GM19023 (cell line): ENCODE measurements around the gene HAUS1.
A peak's percentile ranks its signal among the peaks of the same experiment; 100 is the strongest.

Experiments
- ATAC-seq: cut with Tn5 transposase; IDR thresholded peaks from one replicate; pipeline ENCODE4 v1.9.1; 2021; ENCODE audit warnings: mild to moderate bottlenecking, moderate library complexity; ENCODE audit not compliant: unreplicated experiment

HAUS1 gene, protein sequence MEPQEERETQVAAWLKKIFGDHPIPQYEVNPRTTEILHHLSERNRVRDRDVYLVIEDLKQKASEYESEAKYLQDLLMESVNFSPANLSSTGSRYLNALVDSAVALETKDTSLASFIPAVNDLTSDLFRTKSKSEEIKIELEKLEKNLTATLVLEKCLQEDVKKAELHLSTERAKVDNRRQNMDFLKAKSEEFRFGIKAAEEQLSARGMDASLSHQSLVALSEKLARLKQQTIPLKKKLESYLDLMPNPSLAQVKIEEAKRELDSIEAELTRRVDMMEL

DNA sequence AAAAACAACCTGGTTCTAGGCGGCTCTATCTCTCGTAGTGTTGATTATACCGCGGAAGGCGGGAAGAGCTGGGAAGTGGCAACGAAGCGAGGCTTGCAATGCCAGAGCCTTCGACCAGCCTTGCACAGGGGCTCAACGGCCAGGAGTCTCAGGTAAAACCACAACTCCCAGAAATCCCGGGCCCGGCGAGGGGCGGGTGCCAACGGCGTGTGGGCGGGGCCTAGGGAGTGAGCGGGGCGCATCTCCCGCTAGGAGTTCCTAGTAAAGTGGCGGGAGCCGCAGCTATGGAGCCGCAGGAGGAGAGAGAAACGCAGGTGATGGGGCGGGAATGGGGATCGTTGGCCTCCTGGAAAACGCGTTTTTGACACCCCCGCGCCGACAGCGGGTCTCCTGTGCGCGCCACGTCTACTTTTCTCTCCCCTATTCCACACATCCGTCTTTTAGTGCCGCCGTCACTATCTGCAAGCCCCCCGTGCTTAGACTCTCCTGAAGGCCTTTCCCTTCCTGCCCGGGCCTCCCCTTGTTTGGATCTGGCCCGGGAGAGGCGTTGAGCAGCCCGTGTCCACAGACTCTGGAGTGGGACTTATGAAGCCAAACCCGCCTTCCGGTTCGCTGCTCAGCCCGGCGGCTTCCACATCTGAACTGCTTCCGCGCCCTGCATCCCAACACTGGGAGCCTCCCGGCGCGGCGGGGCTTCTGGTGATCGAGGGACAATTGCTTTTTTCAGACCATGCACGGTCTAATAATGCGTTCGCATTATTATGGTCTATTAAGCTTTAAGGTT is at the start of gene HAUS1:
TSS of gene HAUS1 (plus strand) at position 258 of the 784 bp plus-strand sequence. CDS start at position 285, 27 bp downstream.
- ATAC-seq, result peak; percentile 95

DNA sequence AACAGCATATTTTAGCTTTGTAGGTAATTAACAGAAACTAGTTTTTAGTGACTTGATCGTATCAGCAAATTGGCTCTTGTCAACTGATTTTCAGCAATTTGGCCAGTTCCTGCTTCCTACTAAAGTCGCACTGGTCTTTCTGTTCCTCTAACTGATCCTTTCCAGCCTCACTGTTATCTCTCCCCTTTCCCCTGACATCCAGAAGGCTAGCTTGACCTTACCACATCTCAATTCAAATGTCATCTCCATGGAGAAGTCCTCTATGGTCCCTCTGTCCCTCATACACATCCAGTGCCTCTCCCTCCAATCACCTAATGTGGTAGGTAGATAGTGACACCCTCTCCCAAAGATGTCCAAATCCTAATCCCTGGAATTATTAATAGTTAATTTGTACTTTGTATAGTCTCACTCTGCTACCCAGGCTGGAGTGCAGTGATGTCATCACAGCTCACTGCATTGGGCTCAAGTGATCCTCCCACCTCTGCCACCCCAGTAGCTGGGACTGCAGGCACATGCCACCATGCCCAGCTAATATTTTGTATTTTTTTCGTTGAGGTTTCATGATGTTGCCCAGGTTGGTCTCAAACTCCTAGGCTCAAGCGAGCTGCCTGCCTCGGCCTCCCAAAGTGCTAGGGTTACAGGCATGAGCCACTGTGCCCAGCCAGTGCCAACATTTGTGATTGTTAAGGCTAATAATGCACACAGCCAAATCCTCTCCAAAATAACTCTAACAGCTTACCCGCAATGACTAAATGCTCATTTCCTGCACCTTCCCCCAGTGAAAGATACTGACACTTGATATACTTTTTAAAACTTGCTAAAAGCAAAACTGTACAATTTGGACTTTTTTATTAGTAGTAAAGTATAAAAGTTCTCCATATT is 49.0 kb upstream of the HAUS1 start:
- no peak for ATAC-seq

DNA sequence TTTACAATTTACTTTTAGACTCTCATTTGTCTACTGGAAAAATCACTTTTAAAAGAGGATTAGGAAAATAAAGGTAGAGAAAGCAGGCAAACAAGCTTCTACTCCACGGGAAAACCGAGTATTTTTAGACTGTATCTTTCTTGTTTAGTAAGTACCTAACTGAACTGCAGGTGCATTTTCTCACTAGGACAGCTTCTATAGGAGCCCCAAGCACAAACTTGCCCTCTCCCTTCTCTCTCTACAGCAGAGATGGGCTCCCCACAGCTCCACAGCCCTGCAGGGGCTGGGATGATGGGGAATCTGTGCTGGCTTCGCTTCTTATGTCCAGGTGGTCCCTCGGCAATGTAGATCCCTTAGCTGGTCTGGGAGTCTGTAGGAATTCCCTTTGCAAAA is 48.4 kb upstream of the HAUS1 start:
- no peak for ATAC-seq

DNA sequence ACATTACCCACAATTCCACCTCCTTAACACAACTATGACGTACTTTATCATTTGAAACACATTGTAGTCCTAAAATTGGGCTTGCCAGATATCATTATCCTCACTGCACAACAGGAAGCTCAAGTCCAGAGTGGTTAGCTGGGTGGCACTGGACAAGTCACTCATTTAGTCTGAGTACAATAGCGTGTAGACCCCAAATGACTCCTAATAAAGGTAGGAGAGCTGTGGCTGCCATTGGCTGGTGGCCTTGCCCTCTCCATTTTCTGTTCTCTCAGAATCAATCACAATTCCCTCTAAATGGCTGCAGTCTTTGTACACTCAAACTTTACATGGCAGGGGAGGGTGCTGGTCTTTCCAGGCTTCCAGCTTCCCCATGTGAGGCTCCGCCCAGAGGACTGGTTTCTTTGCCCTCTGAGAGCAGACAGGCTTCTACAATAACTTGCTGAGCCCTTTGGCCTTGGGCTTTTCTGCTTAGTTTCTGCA is 43.8 kb upstream of the HAUS1 start:
- ATAC-seq, result no peak

DNA sequence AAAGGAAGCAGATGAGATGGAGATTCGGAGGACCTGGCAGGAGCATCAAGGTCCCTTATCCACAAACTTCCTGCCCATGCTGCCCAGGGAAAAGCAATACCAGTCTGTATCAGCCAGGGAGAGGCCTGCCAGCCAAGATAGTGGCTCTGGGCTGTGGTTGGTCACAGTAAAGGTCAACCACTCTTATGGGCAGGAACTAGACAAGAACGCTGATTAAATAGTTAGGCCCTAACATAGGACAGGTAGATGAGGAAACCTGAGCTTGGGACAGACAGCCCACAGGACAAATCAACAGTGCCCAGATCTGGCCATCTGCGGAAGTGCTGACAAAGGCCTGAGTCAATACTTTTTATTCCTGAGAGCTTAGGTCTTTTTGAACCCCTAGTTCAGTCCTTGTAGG is 42.8 kb upstream of the HAUS1 start:
- ATAC-seq, result no peak

DNA sequence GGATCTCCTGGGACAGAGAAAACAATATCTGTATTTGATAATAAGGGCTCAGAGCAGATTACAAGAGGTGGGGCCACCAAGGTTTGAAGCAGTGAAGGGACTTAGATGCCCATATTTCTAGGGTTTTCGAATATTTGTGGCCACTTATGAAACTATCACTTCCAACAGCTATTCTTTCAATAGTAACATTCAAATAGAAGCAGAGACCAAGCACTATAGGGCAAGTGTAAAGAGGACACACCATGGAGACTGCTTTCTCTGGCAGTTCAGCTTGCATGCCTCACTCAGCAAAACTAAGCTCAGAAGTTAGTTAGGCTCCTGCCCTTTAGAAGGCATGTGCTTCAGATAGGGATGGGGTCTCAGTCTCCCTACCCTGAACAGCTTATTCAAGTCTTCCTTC is 42.4 kb upstream of the HAUS1 start:
- no peak for ATAC-seq

DNA sequence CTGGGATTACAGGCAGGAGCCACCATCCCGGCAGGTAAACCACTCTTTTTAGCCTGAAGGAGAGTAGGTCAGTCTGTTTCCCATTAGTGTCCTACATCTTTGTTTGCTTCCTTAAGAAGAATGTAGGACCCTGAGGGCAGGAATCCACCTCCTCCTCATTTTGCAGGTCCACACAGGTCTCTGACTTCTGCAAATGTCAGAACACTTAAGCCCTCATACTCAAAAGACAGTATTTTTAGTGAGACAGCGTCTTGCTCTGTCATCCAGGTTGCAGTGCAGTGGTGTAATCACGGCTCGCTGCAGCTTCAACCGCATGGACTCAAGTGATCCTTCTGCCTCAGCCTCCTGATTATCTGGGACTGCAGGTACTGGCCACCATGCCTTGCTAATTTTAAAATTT is 41.4 kb upstream of the HAUS1 start:
- ATAC-seq, result no peak

DNA sequence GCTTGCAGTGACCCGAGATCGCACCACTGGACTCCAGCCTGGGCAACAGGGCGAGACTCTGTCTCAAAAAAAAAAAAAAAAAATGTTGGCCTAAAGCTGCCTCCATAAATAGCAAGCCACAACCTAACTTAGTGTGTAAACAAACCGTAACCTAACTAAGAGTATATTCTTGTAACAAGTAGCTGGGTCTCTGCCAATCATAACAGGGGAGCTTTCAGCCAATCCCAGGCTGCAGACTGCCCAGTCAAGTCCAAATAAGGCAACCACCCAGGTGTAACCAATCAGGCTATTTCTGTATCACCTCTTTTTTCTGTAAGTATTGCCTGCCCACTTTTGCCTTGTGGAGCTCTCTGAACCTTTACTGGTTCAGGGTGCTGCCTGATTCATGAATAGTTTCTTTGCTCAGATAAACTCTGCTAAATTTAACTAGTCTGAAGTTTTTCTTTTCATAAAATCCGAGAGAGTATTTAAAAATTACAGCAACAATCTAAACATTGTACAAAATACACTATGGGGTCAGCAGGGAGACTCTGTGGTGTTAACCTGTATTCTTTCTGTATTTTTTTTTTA is 36.7 kb upstream of the HAUS1 start:
- no peak for ATAC-seq

DNA sequence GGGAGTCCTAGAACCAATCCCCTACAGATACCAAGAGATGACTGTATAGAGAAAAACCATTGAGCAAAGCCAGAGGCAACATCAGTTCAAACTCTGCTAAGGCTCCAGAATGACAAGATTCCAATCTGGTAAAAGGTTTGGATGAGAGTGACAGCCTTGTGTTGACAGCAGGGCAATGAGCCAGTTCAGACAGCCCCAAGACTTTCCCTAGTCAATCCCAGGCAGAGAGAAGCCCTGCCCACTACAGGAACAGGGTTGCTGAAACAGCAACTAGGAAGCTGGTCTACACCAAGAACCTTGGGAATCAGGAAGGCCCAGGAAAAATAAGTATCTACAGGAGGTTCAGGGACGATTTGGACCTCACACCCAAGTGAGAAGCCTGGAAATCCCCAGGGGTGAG is 35.4 kb upstream of the HAUS1 start:
- no peak for ATAC-seq

DNA sequence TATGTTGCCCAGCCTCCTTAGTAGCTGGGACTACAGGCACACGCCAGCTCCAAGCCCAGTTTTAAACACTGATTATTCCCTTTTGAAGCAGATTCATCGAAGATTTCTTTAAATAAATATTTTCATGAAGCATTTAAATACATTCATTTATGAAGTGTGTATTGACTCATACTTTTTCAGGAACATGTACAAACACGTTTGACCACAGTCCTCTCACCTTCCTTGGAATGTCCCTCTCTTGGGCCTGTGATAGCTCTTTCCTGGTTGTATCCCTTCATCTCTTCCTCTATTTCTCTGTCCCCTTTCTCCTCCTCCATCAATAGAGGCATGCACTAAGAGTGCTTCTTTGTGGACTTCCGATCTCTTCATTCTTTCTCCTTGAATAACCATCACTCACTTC is 34.7 kb upstream of the HAUS1 start:
- no peak for ATAC-seq

DNA sequence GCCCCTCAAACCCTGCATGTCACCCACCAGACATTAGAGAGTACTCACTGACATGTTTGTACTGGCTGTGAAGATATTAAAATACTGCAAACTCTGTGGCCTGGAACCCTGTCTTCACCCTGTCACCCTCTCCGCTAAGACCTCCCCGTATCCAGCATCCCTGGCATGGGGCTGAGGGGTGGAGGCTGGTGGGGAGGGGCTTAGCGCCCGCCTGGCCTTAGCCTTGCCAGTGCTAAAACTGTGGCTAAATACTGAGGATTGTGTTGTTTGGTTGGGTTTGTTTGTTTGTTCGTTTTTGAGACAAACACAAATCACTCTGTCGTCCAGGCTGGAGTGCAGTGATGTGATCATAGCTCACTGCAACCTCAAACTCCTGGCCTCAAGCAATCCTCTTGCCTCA is 34.0 kb upstream of the HAUS1 start:
- no peak for ATAC-seq

DNA sequence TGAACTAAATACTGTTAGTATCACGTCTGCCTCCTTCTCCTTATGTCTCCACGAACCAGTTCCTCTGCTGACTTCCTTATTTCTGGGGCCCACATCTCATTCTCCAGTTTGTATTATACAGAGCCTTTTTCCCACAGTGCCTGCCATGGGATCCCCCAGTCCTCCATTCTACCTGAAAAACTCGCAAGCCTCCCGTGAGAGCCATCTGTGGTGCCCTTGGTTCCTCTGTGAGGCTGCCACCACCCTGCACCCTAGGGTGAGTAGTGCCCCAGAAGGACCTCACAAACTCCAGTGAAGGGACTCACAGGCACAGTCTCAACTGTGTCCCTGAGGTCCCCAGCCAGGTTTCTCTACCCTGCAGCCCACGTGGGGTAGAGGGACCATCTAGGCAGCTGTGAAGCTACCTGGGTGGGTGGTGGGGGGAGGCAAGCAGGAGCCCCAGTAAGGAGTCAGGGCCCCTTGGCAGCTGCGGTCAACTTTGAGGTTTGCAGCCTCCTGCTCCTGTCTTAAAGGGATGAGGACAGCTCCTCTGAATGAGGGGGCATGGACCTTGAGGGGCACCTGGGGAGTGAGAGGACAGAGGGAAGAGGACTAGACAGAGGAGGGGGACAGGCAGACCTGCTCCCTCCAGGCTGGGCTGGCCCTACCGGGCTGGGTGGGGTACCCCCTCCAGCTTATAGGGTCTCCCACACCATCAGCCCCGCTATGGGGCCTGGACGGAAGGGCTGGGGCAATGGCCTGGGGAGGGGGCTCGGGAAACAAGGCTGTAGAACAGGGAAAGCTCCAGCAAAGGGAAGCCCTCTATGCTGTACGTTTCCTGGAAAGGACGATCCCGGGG is 33.2 kb upstream of the HAUS1 start:
- ATAC-seq, result no peak

DNA sequence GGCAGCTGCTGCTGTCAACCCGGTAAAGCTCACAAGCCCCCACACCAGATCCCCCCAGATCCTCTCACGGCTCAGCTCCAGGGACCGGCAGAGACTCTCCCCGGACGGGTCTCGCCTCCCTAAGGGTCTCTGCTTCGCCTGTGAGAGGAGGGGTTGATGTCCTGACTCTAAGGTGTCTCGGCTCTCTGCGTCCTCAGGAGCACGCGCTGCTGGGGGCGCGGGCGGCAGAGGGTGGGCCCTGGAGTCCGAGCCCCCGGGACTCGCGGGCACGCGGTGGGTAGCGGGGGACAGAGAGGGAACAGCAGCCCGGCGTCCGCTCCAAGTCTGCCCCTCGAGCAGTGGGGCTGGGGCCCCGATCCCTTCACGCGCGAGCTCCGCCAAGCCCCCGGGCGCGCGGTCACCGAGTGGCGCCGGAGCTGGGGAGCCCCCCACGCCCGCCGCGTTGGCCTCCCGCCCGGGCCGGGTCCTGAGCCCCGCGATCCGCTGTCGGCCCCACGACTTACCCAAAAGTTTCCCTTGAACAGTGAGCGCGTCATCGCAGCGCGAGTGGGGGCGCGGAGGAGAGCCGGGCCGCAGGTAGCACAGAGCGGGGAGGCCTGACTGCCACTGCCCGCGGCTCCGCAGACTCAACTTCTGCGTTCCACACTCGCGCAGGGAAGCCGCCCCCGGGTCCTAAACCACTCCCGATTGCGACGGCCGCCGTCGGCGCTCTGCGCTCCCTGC is 32.4 kb upstream of the HAUS1 start, which contains the start of gene PSTPIP2:
TSS of gene PSTPIP2 (minus strand) at position 608 of the 723 bp plus-strand sequence. CDS start at position 536, 72 bp downstream.
- peak; percentile 72 for ATAC-seq

DNA sequence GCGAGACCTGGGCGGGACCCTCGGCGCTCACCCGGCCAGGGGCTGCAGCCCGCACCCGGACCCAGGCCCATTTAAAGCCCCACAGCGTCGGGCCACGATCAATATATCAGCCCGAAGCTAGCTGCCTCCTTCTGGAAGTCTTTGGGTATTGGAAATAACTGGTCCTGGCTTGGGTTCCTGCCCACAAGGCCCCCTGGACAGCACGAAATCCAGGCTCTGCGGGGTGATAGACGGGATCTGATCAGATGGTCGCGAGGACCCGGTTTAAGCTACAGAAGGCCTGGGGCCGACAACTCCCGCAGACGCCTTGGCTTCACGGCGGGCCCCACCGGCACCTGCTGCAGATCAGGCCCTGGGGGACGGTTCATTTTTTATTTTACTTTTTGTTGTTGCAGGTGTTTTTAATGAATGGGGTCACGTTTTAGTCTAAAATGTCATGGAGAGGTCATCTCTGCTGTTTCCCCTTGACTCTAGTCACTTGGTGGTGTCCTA is 31.8 kb upstream of the HAUS1 start:
- no peak for ATAC-seq

DNA sequence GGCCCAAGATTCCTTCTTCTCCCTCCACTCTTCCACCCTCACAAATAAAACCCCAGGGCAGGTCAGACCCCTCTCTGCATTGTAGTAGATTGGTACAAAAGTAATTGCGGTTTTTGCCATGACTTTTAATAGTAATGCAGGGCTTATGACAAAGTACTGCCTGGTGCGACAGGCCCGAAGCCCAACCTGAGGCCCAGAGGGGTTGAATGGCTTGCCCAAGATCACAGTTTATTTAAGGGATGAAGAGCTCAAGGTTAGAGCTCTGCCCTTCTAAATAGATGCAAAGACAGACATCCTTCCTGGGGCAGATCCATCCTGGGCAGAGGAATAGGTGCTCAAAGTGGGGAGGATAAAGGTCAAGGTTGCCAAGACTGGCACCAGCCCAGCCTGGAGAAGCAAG is 31.2 kb upstream of the HAUS1 start:
- ATAC-seq, result no peak

DNA sequence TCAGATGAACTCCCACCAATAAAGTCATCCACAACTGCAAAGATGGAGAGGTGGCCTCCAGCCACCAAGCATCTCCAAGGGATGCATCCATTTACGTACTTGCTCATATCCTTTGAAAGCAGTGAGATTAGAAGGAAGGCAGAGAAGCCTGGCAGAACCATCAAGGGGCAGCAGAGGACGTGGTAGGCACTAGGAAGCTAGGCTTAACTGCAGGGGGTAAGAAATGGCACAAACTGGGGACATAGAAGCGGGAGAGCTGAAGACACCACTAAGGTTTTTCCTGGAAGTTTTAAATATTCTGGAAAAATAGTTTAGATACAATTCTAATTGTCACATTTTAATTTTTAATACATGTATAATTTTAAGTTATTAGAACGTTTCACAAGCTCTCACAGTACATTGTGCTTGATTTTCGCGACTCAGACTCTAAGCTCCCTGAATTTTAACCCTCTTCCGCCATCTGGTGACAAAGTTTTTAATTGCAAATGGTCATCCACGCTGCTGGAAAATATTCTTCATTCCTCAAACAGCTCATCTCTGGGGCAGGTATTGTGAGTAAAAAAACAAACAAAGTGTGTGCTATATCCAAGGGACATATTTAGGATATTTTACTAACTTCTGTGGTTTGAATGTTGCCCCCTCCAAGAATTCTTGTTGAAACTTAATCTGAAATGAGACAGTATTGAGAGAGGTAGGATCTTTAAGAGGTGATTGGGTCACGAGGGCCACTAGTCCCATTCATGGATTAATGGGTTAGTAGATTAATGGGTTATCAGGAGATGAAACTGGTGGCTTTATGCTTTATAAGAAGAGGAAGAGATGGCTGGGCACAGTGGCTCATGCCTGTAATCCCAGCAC is 30.5 kb upstream of the HAUS1 start:
- no peak for ATAC-seq

DNA sequence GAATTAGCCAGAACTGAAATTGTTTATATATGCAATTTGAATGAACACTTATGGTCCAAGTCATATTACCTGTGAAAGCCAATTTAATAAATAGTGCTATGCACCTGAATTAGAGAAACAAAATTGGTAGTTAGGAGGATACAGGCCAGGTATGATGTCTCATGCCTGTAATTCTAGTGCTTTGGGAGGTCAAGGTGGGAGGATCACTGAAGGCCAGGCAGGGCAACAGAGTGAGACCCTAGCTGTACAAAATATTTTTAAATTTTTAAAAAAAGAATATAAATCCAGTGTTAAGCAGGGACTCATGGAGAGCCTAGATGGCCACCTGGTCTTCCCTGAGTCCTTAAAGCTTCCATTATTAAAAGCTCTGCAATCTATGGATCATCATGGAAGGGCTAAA is 24.8 kb upstream of the HAUS1 start:
- no peak for ATAC-seq

DNA sequence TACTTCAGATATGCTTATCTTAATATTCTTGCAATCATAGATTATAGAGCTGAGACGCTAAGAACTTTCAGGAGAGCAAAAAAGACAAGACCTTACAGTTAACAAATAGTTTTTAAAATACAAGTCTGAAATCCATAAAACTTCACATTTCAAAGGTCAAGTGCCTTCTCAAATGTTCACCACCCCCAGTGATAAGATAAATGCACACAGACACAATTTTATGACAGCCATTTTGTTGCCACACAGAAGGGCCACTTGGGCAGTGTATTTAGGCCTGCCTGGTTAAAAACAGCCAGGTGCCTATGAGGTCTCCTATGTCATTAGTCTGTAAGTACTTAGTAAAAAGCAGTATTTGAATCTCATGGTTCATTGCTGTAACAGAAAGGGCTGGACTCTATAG is 24.0 kb upstream of the HAUS1 start:
- no peak for ATAC-seq
